Measurements from ENCODE around the gene RACGAP1.

- TF ChIP-seq SIN3A (IDR thresholded peaks at IDR 0.05; ENCODE audit: borderline replicate concordance, insufficient read depth, low read length) (no peak), POLR2AphosphoS5 (IDR thresholded peaks at IDR 0.05; ENCODE audit: low read depth, low read length) (peak; percentile 37; the same call in 1 of the 2 replicates), TAF1 (IDR thresholded peaks at IDR 0.05; ENCODE audit: borderline replicate concordance, insufficient read depth, low read length) (no peak), FOXP2 (optimal IDR thresholded peaks at IDR 0.05; ENCODE audit: borderline replicate concordance, extremely low read depth, extremely low read length, insufficient read depth) (peak; percentile 29)
- TF ChIP-seq, protein P1, sequence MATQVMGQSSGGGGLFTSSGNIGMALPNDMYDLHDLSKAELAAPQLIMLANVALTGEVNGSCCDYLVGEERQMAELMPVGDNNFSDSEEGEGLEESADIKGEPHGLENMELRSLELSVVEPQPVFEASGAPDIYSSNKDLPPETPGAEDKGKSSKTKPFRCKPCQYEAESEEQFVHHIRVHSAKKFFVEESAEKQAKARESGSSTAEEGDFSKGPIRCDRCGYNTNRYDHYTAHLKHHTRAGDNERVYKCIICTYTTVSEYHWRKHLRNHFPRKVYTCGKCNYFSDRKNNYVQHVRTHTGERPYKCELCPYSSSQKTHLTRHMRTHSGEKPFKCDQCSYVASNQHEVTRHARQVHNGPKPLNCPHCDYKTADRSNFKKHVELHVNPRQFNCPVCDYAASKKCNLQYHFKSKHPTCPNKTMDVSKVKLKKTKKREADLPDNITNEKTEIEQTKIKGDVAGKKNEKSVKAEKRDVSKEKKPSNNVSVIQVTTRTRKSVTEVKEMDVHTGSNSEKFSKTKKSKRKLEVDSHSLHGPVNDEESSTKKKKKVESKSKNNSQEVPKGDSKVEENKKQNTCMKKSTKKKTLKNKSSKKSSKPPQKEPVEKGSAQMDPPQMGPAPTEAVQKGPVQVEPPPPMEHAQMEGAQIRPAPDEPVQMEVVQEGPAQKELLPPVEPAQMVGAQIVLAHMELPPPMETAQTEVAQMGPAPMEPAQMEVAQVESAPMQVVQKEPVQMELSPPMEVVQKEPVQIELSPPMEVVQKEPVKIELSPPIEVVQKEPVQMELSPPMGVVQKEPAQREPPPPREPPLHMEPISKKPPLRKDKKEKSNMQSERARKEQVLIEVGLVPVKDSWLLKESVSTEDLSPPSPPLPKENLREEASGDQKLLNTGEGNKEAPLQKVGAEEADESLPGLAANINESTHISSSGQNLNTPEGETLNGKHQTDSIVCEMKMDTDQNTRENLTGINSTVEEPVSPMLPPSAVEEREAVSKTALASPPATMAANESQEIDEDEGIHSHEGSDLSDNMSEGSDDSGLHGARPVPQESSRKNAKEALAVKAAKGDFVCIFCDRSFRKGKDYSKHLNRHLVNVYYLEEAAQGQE (IDR thresholded peaks at IDR 0.05; ENCODE audit: insufficient read depth in 1 of 2, low read depth in 2 of 2, low read length in 2 of 2): no peak
Measured at GRCh38 chr12:50057000-50057841, 31.9 kb upstream of the RACGAP1 start, which contains the start of gene ASIC1.

Data from PFSK-1 (cell line).